ENCODE results near the gene ZFYVE21. TPM values are rescaled to one million over a fixed set of nuclear protein-coding genes. Genes with fewer than 3 reads are reported as not detected.
A peak's percentile ranks its signal among the peaks of the same experiment; 100 is the strongest.
"Not testable (repeated sequence)": the region's sequence is repeated elsewhere in the genome, so short reads cannot be mapped to it uniquely, and the experiment has no call there.

The ZFYVE21 gene
- total and polyA plus RNA-seq, 7 donors: 14.0 to 27.1 (median 19.9) TPM

DNA sequence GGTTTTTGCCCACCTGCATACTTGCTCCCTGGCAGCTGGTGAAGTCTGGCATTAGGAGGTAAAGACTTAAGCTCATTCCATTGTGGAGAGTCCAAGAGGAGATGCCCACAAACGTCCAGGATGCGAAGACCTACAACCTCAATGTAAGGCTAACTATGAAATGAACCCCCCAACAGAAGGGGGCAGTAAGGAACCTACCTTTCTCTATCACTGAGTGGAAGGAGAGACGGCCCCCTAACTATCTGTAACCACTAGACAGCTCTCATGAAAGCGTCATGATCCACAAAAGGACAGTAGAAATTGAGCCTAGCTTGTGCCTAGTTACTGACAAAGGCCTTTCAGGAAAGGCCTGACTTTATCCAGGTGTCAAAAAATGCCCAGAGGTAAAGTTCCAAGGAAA lies 55.3 kb downstream of the ZFYVE21 start:
- Histone ChIP-seq H3K27ac (no peak overlapping the region), H3K4me3 (no peak overlapping the region), H3K27me3 (ENCODE audit: insufficient read depth in 3 of 3, low read length in 2 of 3) (no peaks in the 10 kb centered on the region), H3K4me1 (no peaks in the 10 kb centered on the region), H3K36me3 (ENCODE audit: insufficient read depth in 1 of 2, low read depth in 1 of 2) (peaks cover 0 to 9% of the 10 kb centered on the region in 2 donors), H3K9me3 (no peaks in the 10 kb centered on the region)
- TF ChIP-seq, protein P1, sequence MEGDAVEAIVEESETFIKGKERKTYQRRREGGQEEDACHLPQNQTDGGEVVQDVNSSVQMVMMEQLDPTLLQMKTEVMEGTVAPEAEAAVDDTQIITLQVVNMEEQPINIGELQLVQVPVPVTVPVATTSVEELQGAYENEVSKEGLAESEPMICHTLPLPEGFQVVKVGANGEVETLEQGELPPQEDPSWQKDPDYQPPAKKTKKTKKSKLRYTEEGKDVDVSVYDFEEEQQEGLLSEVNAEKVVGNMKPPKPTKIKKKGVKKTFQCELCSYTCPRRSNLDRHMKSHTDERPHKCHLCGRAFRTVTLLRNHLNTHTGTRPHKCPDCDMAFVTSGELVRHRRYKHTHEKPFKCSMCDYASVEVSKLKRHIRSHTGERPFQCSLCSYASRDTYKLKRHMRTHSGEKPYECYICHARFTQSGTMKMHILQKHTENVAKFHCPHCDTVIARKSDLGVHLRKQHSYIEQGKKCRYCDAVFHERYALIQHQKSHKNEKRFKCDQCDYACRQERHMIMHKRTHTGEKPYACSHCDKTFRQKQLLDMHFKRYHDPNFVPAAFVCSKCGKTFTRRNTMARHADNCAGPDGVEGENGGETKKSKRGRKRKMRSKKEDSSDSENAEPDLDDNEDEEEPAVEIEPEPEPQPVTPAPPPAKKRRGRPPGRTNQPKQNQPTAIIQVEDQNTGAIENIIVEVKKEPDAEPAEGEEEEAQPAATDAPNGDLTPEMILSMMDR (IDR thresholded peaks at IDR 0.05): no peak
- WGBS, 3 donors: 75 to 78% (median 78%) methylated on average over 4 of the region's 4 CpGs
- intact Hi-C loops (cut with DNase I): no loop called here
- DNase-seq (no peak), ATAC-seq (no peak)

DNA sequence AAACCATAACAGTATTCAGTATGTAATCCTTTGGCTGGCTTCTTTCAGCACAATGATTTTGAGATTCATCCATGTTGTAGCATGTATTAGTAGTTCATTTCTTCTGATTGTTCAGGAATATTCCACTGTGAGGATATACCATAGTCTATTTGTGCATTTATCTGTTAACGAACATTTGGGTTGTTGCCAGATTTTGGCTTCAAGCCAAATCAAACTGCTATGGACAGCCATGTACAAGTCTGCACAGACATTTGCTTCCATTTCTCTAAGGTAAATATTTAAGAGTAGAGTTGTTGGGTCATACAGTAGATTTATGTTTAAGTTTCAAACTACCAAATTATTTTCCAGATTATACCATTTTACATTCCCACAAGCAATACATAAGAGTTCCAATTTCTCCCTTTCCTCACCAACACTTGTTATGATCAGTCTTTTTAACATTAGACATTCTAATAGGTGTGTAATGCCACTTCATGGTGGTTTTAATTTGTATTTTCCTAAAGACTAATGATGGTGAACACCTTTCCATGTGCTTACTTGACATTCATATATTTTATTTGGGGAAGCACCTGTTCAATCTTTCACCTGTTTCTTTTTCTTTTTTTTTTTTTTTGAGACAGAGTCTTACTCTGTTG lies 56.6 kb downstream of the ZFYVE21 start:
- H3K27ac ChIP-seq: no peak overlapping the region
- H3K36me3 ChIP-seq (ENCODE audit: insufficient read depth in 1 of 2, low read depth in 1 of 2): peaks cover 0 to 9% of the 10 kb centered on the region in 2 donors
- no peaks in the 10 kb centered on the region for H3K4me1 ChIP-seq
- no peaks in the 10 kb centered on the region for H3K27me3 ChIP-seq (ENCODE audit: insufficient read depth in 3 of 3, low read length in 2 of 3)
- ATAC-seq: no peak
- H3K4me3 ChIP-seq: no peak overlapping the region
- DNase-seq: no peak
- intact Hi-C loops (cut with DNase I): no loop called here
- no peaks in the 10 kb centered on the region for H3K9me3 ChIP-seq
- TF ChIP-seq, protein P1 (IDR thresholded peaks at IDR 0.05): no peak
- 66 to 68% (median 66%) methylated on average over 1 of the region's 1 CpG for WGBS, 3 donors

DNA sequence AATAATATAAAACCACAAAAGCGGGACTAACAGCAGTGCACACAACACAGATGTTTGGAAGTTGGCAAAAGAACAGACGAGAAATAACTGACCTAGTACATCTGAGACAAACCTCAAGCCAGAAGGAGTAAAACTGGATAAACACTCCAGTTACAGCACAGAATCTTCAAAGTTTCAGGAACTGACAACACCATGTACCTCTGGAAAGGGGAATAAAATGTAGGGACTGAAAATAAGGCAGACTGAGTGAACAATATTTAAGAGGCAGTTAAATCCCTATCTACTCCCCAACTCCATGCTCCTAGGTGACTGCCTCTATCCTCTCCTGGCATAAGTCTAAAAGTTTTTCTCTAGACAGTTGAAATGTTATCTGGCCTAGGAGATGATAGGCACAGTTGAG lies 57.9 kb downstream of the ZFYVE21 start:
- H3K9me3 ChIP-seq: no peaks in the 10 kb centered on the region
- H3K4me3 ChIP-seq: no peak overlapping the region
- H3K4me1 ChIP-seq: no peaks in the 10 kb centered on the region
- ATAC-seq: no peak
- peaks cover 0 to 16% of the 10 kb centered on the region in 2 donors for H3K36me3 ChIP-seq (ENCODE audit: insufficient read depth in 1 of 2, low read depth in 1 of 2)
- intact Hi-C loops (cut with DNase I): no loop called here
- no peak overlapping the region for H3K27ac ChIP-seq
- WGBS, 3 donors: 82 to 92% (median 84%) methylated on average over 2 of the region's 2 CpGs
- H3K27me3 ChIP-seq (ENCODE audit: insufficient read depth in 3 of 3, low read length in 2 of 3): no peaks in the 10 kb centered on the region
- DNase-seq: no peak
- TF ChIP-seq, protein P1 (IDR thresholded peaks at IDR 0.05): no peak

DNA sequence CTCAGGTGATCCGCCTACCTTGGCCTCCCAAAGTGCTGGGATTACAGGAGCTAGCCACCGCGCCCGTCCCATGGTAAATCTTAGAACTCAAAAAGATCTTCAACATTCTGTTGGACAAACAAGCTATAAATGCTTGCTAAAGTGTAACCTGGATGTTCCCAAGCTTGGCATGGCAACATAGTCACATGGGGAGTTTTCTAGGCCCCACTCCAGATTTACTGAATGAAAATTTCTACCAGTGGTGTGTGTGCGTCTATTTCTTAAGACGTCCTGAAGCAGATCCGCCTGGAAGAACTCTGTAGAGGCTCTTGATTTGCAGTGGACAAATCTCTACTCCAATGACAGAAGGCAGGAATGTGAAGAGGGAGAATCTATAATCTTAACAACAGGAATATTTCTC lies 59.9 kb downstream of the ZFYVE21 start:
- TF ChIP-seq, protein P1 (IDR thresholded peaks at IDR 0.05): no peak
- intact Hi-C loops (cut with DNase I): no loop called here
- H3K27ac ChIP-seq: no peak overlapping the region
- 47 to 92% (median 74%) methylated on average over 7 of the region's 7 CpGs for WGBS, 3 donors
- no peak overlapping the region for H3K4me3 ChIP-seq
- H3K27me3 ChIP-seq (ENCODE audit: insufficient read depth in 3 of 3, low read length in 2 of 3): no peaks in the 10 kb centered on the region
- H3K4me1 ChIP-seq: no peaks in the 10 kb centered on the region
- peaks cover 0 to 20% of the 10 kb centered on the region in 2 donors for H3K36me3 ChIP-seq (ENCODE audit: insufficient read depth in 1 of 2, low read depth in 1 of 2)
- ATAC-seq (peak in 2 of 4 donors; percentile 35 to 73), DNase-seq (no peak)
- H3K9me3 ChIP-seq: no peaks in the 10 kb centered on the region

DNA sequence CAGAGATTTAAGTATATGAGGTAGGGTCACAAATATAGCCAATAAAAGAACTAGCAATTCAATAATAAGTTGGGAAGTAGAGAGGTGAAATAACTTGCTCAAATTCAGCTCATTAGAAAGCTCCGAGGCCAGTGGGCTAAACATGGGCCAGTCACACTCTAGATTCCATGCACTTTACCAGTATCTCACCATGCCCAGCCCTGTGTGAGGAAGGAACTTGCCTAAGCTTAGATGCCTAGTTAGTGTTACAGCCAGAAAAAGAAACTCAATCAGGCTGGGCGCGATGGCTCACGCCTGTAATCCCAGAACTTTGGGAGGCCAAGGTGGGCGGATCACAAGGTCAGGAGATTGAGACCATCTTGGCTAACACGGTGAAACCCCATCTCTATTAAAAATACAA lies 60.7 kb downstream of the ZFYVE21 start:
- H3K4me3 ChIP-seq; H3K27ac ChIP-seq; H3K4me1 ChIP-seq; DNase-seq; H3K9me3 ChIP-seq; intact Hi-C loops (cut with DNase I); H3K27me3 ChIP-seq (ENCODE audit: insufficient read depth in 3 of 3, low read length in 2 of 3): not testable (repeated sequence)
- ATAC-seq: peak in 1 of 4 donors; percentile 57
- WGBS, 3 donors: 54 to 94% (median 66%) methylated on average over 6 of the region's 6 CpGs
- peaks cover 0 to 27% of the 10 kb centered on the region in 2 donors for H3K36me3 ChIP-seq (ENCODE audit: insufficient read depth in 1 of 2, low read depth in 1 of 2)
